ENCODE results near the gene TANK.
A peak's percentile ranks its signal among the peaks of the same experiment; 100 is the strongest.

TANK gene

DNA sequence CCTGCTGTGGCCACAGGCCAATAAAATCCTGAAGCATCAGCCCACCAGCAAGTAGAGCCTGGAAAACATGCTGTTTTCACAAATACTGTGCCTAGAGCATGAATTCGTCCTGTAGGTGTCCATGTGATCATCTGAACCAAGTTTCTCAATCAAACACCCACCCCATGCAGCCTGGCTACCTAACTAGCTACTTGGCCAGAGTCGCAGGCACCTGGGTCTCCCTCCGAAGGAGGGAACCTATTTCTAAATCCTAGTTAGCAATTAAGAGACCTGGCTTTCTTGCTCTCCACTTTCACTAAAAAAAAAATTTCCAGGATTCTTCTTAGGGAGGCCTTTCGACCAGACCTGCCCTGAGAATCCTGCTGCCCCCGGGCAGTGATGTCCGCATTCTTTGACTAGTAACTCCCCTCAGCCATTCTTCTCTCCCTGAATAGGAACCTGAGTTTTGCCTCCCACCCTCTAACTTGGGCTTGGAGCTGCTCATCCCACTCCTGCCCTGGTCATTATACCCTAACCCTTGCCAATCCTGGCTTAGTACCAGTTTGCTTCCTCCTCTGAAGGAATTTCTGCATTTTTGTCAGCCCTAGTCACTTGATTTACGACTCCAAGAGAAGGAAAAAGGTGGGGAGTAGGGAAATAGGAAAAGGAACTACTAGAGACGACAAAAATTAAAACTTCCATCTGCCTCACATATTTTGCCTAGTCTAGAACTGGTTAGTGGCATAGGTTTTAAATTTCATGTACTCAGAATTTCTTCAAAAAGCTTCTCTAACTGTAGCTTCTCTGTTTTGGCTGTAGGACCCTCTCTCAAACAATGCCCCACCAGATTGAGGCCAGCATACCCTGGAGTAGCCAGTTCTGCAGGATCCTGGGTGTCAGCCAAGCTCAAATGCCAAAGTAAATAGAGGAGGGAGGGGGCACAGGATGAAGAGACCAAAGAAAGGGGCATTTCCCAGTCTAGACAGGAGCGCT lies 25.4 kb upstream of the TANK start:
- DNase-seq (ENCODE audit: low read depth): no peak

DNA sequence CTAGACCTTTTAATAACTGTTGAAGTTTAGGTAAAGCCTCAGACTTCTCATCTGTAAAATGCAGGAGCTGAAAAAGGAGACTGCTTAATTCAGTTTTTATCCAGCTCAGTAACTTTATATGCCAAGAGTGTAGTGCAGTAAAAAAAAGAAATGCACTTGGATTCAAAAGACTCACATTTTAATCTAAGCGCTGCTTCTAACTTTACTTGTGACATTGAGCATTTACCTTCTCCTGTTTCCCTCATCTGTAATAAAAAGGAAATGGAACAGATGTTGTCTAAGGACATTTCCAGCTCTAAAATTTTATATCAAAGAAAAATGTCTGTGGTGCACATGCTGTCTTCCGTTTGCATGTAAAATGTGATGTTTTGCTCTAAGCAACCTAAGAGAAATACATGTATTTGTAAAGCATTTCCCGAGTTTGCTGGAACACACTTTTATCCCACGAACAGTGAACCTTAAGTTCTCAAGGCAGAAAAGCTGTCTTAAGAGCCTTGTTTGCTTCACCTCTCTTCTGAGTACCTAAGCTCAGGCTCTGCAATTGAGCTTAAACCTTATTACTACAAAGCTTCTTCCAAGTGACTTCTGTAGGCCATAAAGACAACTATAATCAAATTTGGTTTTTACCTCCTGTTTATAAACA lies 24.2 kb upstream of the TANK start:
- DNase-seq (ENCODE audit: low read depth): no peak

DNA sequence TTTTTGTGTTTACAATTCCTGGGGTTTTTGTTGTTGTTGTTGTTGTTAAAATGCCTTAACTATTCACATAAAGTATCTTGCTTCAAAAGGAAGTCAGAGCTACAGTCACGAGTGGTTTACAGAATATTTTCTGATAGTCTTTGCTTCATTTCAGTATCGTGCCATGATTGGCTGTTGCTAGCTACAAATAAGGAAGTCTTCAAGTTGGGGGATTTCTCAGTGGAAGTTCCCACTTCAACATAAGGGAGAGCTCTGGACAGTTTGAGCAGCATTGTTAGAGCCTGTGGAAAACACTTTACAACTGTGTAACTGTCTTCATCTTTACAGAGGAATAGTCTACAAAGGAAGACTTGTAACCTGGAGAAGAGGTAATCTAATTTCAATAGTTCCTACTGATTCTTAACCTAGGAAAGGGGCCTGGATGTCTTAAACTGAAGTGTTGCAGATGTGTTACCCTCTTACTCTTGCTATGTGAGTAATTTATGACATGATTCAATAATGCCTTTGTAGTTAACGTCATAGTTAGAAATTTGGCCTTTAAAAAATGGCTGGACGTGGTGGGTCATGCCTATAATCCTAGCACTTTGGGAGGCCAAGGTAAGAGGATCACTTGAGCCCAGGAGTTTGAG lies 23.4 kb upstream of the TANK start:
- DNase-seq (ENCODE audit: low read depth): no peak

DNA sequence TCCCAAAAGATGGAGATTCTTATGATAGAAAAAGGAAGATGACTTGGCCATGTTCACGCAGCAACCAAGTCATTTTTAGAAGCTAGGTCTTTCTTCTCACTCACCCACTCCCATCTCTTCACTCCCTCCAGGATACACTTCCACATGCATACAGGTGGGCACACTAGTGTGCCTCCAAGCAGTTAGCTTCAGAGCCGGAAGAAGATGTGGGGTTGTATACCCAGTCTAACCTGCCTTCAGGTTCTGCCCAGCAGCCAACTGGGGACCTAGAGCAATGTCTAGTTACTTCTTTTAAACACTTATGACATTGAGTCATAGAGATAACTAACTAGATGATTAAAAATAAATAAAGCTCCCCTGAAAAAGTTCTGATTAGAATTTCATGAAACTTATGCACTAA lies 21.8 kb upstream of the TANK start:
- DNase-seq (ENCODE audit: low read depth): no peak

DNA sequence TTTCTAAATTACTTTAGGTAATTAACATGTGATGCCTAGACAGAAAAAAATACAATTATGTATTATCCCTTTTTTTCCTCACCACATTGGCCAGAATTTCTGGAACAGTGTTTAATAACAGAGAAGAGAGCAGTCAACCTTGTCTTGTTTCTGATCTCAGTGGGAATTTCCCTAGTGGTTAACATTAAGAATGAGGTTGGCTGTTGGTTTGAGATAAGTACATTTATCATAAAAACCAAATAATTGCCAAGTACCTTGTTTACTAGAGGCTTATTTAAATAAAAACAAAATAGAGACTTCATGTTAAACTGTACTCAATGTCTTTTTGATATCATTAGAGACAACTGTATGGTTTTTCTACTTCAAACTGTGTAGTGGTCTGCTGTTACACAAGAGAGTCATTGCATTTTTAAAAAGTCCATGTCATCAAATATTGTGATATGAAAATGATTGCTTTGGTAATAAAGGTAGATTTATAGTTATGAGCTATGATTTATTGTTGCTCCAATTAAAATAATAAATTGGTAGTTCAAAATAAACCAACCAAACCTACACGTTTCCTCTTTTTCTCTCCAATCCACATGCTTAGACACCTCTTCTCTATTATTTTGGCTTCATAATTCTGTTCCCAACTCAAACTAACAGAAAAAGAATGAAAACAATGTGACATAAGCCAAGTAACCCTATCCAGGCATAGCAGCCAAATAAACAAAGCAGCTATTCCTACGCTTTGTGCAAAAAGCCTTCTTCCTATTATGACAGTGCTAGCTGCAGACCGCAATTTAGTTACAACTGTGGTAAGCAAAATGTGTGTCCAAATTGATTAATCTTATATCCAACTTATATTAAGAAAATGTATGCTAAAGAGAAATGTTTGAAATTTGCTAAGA lies 20.9 kb upstream of the TANK start:
- no peak for DNase-seq (ENCODE audit: low read depth)

DNA sequence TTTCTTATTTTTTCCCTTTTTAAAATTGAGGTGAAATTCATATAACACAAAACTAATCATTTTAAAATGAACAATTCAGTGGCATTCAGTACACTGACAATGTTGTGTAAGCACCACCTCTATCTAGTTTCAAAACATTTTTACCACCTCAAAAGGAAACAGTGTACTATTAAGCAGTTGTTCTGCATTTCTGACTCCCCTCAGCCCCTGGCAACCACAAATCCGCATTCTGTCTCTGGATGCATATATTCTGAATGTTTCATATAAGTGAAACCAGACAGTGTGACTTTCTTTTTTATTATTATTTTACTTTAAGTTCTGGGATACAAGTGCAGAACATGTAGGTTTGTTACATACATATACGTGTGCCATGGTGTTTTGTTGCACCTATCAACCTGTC lies 19.2 kb upstream of the TANK start:
- DNase-seq (ENCODE audit: low read depth): no peak

DNA sequence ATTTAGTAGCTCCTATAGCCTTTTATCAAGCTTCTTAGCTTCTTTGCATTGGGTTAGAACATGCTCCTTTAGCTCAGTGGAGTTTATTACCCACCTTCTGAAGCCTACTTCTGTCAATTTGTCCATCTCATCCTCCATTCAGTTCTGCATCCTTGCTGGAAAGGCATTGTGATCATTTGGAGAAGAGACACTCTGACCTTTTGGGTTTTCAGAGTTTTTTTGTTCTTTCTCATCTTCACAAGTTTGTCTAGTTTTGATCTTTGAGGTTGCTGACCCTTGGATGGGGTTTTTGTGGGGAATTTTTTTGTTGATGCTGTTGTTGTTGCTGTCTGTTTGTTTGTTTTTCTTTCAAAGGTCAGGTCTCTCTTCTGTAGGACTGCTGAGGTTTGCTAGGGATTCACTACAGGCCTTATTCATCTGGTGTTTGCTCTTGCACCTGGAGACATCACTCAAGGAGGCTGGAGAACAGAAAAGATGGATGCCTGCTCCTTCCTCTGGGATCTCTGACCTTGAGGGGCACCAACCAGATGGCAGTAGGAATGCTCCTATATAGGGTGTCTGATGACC lies 13.9 kb upstream of the TANK start:
- DNase-seq (ENCODE audit: low read depth): no peak

DNA sequence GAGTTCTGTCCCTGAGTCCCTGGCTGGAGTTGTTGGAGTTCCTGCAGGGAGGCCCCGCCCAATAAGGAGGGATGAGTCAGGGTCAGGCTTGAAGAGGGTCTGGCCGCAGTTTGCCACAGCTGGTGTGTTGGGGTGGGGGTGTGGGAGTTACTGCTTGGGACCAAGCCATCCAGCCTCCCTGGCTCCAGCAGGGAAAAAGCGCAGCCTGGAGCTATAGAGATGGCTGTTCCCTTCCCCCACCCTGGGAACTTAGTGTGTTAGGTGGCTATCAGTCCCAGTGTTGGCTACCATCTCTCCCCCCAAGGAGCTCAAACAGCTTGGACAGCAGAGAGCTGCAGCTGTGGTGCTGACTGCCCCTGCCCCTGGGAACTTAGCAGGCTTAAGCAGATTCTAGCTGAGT lies 13.2 kb upstream of the TANK start:
- DNase-seq (ENCODE audit: low read depth): no peak

DNA sequence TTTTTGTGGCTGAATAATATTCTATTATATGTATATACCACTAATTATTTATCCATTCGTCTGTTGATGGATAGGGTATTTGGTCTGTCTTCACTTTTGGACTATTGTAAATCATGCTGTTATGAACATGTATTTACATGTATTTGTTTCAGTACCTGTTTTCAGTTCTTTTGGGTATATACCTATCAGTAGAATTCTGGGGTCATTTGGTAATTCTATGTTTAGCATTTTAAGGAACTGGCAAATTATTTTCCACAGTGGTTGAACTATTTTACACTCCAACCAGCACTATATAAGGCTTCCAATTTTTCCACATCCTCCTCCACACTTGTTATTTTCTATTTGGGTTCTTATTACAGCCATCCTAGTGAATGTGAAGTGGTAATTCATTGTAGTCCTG lies 12.4 kb upstream of the TANK start:
- no peak for DNase-seq (ENCODE audit: low read depth)

DNA sequence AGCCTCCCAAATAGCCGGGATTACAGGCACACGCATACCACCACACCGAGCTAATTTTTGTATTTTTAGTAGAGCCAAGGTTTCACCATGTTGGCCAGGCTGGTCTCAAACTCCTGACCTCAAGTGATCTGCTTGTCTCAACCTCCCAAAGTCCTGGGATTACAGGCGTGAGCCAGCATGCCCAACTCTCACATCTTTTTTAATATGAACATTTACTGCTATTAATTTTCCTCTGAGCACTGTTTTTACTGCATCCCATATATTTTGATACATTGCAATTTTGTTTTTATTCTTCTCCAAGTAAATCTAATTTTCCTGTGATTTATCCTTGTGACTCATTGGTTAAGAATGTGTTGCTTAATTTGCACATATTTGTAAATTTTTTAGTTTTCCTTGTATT lies 9.5 kb upstream of the TANK start:
- no peak for DNase-seq (ENCODE audit: low read depth)

DNA sequence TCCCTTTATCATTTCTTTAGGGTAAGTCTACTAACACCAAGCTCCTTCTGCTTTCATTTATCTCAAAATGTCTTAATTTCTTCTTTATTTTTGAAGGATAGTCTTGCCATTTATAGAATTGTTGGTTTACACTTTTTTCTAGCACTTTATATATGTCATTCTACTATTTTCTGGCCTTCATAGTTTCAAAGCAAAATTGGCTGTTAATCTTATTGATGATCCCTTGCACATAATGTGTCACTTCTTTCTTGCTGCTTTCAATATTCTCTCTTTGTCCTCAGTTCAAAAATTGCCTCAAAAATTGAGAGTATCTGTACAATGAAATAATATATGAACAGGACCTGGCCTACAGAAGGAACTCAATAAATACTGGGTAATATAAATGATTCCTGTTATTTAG lies 7.9 kb upstream of the TANK start:
- no peak for DNase-seq (ENCODE audit: low read depth)

DNA sequence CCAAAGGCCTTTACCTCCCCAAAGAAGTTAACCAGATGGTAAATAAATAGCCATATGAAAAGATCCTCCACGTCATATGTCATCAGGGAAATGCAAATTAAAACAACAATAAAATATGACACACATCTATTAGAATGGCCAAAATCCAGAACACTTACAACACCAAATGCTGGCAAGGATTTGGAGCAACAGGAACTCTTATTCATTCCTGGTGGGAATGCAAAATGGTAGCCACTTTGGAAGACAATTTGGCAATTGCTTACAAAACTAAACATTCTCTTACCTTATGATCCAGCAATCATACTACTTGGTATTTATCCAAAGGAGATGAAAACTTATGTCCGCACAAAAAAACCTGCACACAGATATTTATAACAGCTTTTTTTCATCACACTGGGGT lies 1.3 kb upstream of the TANK start:
- no peak for DNase-seq (ENCODE audit: low read depth)

DNA sequence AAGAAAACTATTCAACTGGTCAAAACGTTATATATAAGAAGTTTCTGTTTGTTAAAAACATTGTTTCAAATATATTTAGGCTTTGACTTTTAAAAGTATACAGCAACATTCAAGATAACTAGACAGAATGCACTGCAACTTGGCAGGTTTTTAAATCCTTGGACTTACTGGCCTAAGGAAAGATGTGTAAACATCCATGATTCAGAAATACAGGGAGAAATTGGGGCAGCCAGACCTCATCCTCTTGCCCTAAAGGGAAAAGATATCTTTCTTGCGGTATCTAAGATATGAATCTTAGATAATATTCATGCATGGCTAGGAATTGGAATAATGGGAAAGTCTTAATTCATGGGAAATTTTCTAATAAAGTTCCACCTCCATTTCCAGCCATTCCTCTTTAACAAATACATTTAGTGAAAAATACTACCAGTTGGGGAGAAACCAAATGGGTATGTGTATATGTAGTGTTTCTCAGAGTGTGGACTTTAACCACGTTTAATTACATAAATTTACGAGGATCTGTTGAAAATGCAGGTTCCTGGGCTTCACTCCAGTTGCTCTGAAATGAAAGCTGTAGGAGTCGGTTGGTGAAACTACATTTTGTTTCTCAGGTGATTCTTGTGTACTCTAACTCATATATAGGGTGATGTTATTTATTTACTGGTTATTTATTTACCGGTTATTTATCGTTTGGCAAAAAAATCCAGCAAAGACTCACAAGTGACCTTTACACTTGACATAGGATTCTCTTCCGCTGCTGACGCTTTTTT lies 587 bp upstream of the TANK start:
- no peak for DNase-seq (ENCODE audit: low read depth)

DNA sequence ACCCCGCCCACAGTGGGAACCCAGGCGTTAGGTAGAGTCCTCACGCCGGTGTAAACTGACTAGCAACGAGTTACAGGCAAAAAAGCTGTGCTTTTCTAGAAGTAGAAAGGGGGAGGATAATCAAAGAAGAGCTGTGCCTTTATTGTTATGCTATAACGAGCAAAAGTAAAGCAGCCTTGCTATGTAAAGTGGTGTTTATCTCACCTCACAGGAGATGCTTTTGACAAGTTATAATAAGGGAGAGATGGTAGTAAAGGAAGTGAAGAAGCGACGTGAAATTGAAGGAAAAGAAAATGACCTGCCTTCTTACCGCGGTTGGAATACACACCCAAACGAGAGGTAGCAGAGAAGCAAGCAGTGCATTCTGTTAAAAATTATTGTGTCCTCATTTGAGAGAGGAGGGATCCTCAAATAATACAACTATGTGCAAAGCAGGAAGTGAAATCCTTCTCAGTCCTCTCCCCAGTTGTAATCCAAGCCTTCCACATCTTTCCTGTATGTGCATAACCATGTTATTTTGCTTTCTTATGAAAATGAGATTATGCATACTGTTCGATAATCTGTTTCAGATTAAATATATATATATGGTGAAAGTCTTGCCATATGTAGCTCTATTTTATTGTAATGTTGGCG lies 962 bp downstream of the TANK start:
- DNase-seq (ENCODE audit: low read depth): no peak

DNA sequence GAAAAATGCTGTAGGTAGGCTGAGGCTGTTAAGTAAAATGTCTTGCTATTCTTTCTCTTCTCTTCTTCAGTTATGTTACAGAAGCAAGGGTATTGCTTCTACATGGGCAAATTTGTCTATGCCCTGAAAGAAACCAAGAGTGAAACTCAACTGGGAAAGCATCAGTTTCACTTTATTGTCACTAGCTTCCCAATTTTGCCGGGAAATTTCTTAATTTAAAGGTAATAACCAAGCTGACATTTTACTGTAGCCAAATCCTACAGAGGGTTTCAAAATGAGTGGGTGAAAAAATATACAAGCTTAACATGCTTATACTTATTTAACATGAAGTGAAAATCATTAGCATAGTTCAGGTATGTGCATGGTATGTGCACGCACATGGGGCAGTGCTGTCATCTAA lies 3.2 kb downstream of the TANK start:
- DNase-seq (ENCODE audit: low read depth): no peak

DNA sequence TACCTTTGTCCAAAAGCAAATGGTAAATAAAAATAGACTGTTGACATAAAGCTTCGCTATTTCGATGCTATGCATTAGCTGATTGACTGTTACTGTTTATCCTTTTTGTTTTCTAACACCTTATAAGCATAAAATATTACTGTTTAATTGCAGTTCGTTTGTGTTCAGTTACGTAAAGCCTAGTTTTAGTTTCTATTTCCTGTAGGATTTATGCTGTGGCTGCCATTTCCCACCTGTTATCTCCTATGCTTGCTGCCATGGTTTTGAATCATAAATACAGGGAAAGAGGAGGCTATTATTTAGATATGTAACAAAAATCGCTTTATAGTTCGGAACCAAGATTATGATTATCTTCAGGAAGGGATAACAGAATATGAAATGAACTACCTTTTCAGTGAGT lies 3.9 kb downstream of the TANK start:
- DNase-seq (ENCODE audit: low read depth): no peak

DNA sequence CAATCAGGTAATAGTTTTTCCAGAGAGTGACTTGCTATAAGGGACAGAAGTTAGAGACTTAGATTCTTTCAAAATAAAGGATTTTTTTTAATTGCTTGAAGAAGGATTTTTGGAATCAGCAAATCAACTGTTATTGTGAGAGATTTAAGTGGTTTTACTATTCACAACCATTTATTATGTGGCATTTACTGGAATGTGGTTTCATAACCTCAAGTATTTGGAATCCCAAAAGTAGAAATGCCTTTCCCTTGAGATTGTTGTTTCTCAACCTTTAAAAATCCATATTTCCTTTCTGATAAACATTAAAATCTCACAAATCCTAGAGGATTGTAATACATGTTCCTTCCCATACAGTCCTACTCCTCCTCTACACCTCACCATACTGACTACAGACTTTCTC lies 5.0 kb downstream of the TANK start:
- no peak for DNase-seq (ENCODE audit: low read depth)

DNA sequence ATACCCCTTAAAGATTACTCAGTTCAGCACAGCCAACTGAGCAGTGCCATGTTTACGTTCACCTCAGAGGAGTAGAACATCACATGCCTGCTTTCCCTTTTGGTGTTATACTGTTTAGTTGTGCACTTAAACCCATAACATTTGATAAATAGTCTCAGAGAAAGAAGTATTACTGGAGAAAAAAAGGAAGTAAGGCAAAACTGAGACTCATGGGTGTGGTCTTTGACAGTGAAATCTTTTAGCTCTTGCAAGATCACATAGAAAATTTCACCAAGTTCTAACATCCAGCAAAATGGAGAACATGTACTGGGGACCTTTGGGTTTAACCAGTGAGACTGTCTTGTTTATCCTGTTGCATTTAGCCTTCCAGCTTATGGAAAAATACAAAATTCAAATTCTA lies 5.6 kb downstream of the TANK start:
- DNase-seq (ENCODE audit: low read depth): no peak

DNA sequence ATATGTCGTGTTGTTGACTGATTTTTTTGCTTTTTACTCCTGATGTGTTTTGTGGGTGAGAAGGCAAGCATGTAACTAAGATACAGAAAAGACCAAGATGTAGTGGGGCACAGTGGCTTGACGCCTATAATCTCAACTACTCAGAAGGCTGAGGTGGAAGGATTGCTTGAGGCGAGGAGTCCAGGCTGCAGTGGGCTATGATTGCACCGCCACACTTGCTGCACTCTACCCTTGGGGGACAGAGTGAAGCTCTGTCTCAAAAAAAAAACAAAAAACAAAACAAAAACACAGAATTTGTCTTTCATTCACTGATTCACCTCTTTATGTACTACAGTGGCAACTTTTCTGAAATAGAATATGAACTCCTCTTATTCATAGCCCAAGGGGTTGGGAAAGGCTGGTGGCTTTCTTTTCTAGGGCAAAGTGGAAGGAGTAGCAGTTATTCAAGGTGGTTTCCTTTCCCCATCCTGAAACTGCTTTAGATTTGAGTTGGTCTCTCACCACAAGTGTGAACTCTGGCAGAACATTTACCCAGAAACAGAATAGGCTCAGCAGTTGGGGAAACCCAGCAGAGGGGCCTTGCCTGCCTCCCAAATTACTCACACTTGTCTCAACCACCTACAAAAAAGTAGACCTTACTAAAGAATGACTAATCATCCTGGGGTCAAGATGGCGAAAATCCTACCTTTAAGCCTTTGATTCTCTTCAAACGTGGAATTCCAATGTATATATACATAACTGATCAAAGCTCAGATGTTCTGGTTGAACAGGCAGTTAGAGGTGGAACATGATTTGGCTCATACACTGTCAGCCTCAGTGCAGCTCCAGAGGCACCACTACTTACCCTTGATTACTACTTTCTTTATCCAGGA lies 6.5 kb downstream of the TANK start:
- DNase-seq (ENCODE audit: low read depth): peak; percentile 49

DNA sequence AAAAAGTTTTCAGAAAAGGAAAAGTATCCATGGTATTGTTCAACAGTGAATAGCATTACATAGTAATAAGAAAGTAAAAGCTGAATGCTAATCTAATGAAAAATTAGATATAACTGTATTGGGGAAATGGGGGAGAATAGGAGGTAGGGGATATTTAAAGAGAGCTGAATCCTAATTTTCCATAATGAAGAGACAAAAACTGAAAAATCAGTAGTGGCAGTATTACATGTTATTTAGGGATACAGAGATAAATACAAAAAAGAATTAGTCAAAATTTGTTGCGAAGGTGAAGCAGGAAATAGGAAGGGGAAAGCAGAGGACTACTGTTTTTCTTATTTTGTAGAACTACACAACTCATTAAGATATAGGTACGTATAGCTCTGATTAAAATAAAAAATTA lies 9.1 kb downstream of the TANK start:
- DNase-seq (ENCODE audit: low read depth): no peak

Measured in activated T-cell treated with anti-CD3 and anti-CD28 coated beads for 48 hours (primary cell).